ENCODE results near the gene COX20.

COX20 gene

DNA sequence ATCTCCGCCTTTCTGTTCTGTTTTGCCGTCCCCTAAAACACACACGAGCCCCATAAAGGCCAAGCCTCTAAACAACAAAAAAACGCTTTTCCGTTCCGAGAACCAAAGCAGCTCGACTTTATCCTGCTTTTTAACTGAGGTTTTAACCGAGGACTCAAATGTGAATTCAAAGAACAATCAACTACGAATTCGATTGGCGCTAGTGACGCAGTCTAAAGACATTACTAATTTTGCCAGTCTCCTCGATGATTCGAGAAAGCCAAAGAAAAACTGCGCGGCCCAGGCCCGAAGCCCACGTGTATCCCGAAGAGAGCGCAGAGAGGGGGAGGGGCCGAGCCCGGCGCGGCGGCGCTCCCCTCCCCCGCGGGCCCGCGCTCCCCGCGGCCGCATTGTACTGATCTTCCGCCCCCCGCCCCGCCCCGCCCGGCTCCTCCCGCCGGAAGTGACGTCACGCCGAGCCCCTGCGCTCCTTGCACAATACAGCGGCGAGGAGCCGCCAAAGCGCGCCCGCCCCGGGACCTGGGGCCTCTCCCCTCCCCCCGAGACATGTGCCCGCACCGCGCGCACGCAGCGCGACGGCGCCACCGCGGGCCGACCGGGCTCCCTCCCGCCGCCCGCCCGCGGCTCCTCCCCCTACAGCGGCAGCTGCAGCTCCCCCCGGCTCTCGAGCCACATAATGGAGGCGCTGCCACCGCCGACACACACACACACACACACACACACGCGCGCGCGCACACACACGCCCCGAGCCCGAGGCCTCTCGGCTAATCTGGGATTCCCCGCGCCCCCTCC is 27.4 kb downstream of the COX20 start:
- DNase-seq (ENCODE audit: low read depth in 2 of 2): peak; percentile 94 to 97
- H3K4me3 ChIP-seq (replicated peaks in 1 of 2; ENCODE audit: low read depth in 2 of 2, low read length in 2 of 2): peak overlapping the region; percentile 88 to 97
- TF ChIP-seq, protein P1, sequence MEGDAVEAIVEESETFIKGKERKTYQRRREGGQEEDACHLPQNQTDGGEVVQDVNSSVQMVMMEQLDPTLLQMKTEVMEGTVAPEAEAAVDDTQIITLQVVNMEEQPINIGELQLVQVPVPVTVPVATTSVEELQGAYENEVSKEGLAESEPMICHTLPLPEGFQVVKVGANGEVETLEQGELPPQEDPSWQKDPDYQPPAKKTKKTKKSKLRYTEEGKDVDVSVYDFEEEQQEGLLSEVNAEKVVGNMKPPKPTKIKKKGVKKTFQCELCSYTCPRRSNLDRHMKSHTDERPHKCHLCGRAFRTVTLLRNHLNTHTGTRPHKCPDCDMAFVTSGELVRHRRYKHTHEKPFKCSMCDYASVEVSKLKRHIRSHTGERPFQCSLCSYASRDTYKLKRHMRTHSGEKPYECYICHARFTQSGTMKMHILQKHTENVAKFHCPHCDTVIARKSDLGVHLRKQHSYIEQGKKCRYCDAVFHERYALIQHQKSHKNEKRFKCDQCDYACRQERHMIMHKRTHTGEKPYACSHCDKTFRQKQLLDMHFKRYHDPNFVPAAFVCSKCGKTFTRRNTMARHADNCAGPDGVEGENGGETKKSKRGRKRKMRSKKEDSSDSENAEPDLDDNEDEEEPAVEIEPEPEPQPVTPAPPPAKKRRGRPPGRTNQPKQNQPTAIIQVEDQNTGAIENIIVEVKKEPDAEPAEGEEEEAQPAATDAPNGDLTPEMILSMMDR (IDR thresholded peaks at IDR 0.05; ENCODE audit: low read depth, low read length): no peak

DNA sequence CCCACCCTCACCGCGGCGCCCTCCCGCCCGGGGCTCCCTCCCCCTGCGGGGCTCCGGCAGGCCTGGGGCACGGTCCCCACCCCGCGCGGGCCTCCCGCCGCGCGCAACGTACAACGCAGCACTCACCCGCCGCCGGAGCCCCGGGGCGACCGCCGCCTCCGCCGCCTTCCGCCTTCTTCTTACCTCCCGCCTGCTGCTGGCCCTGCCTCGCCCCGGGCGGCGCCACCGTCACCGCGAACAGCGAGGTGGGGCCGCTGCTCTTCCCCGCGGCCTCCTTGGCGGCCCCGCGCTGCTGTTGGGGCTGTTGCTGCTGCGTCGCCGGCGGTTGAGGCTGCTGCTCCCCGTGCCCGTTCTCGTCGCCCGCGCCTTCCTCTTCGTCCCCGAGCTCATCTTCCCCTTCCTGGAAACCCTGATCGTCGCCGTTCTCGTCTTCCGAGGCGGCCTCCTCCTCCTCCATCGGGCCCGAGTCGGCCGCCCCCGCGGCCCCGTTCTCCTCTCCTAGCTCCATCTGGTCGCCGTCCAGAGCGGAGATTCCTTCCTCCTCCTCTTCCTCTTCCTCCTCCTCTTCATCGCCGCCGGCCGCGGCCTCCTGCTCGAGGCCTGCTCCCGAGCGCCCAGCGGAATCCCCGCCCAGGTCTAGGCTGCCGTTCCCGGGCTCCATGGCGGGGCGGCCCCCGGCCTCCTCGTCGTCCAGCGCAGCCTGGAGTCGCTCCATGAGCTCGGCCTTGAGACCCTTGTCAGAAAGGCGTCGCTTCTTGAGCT is 28.2 kb downstream of the COX20 start:
- peak overlapping the region; percentile 88 to 97 for H3K4me3 ChIP-seq (replicated peaks in 1 of 2; ENCODE audit: low read depth in 2 of 2, low read length in 2 of 2)
- TF ChIP-seq, protein P1 (IDR thresholded peaks at IDR 0.05; ENCODE audit: low read depth, low read length): no peak
- no peak for DNase-seq (ENCODE audit: low read depth in 2 of 2)

DNA sequence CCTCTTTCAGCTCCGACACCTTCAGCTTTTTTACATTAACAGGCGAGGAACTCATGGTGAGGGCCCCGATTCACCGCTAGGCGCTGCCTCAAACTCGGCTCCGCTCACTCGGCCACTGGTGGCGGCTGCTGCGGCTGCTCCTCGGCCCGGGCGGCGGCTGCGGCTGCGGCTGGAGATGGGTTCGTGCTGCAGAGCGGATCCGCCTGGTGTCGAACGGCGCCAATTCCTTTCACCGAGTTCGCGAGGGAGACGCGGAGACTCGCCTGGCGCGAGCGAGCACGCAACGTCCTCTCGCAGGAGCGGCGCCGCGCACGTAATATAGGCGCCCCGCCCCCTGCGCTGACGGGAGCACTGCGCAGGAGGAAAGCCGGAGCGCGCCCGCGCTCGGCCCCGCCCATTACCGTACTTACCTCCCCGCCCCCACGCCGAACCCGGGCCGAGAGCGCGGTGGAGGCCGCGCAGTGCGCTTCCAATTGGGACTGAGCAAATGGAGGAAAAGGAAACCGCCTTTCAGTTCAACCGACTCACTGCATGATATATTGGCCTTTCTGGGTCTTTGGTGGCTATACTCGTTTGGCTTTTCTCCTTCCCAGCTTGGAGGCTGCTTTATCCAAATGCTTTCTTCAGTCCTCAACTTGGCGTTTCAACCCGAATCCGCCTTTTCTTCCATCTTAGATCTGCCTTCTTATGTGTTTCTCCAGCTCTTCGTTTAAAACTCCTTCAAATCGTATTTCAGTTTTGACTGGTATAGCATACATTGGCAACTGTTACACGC is 29.0 kb downstream of the COX20 start, which contains the start of gene HNRNPU:
Gene HNRNPU (minus strand): TSS at position 291 of the 775 bp plus-strand sequence. CDS start 236 bp downstream, at position 55.
- TF ChIP-seq, protein P1 (IDR thresholded peaks at IDR 0.05; ENCODE audit: low read depth, low read length): peak; percentile 24
- H3K4me3 ChIP-seq (replicated peaks in 1 of 2; ENCODE audit: low read depth in 2 of 2, low read length in 2 of 2): peak within 1 kb of the TSS; percentile 88 to 97
- DNase-seq (ENCODE audit: low read depth in 2 of 2): peak; percentile 97 to 99

DNA sequence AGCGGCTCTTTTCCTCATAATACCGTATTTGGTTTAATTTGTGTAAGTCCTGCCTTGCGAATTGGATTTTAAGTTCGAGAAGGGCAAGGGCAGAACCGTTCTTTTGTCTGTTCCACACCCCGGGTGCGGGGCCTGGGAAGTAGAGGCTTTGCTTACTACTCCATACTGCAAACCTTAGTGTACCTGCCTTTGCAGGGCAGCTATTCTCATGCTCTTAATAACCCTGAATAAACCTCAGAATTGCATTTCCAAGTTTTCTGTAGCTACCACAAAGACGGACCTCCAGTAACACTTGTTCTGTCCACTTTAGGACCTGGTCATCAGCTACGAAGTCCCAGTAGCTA is 29.5 kb downstream of the COX20 start:
- TF ChIP-seq, protein P1 (IDR thresholded peaks at IDR 0.05; ENCODE audit: low read depth, low read length): no peak
- no peak for DNase-seq (ENCODE audit: low read depth in 2 of 2)
- H3K4me3 ChIP-seq (replicated peaks in 1 of 2; ENCODE audit: low read depth in 2 of 2, low read length in 2 of 2): peak overlapping the region; percentile 23 to 57

DNA sequence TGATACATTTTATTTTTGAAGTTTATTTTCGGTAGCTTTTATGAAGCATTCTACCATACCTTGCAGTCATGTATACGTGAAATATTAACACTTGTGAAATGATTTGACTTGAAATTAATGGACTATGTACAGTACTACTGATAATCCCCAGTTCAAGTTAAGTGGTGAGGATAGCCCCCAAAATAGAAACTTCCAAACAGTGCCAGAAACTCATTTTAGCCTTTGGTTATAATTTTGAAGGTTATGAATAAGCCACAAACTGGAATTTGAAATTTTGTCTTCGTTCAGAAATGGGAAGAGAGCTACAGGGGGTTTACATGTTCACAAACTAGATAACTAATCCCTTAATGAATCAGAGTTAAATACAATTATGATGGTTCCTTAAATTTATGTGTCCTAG is 30.4 kb downstream of the COX20 start:
- TF ChIP-seq, protein P1 (IDR thresholded peaks at IDR 0.05; ENCODE audit: low read depth, low read length): no peak
- no peak overlapping the region for H3K4me3 ChIP-seq (replicated peaks in 1 of 2; ENCODE audit: low read depth in 2 of 2, low read length in 2 of 2)
- DNase-seq (ENCODE audit: low read depth in 2 of 2): no peak

DNA sequence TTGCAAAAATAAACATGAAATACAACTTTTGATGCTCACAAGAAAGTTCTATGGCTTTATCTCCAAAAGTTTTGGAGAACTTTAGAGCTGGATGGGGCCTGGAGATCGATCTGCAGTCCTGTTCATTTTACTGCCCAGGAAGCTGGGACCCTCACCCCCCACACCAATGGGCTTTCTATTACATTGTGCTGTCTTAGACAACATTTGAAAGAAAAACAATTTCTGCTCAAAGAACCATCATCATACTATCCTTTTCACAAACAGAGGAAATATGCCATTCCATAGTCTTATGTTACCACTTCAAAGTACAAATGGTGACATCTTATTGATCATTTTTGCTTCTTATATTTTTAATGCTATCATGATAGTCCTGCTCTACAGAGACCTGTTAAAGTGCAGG is 30.9 kb downstream of the COX20 start:
- no peak overlapping the region for H3K4me3 ChIP-seq (replicated peaks in 1 of 2; ENCODE audit: low read depth in 2 of 2, low read length in 2 of 2)
- DNase-seq (ENCODE audit: low read depth in 2 of 2): no peak
- TF ChIP-seq, protein P1 (IDR thresholded peaks at IDR 0.05; ENCODE audit: low read depth, low read length): no peak

All from cardiac fibroblast (primary cell).